NT2/D1 (cell line): ENCODE results near the gene CCNT1.
"Not testable (repeated sequence)": the region's sequence is repeated elsewhere in the genome, so short reads cannot be mapped to it uniquely, and the experiment has no call there.

Experiments used
- DNase-seq: peaks from one replicate; pipeline ENCODE4 v3.0.0-alpha.2; 2011; ENCODE audit warnings: low read depth, low spot score
- H3K27me3 ChIP-seq: 2 replicates; pipeline ENCODE4 v1.6.0; 2011; ENCODE audit warnings: mild to moderate bottlenecking; ENCODE audit not compliant: insufficient read length, insufficient read depth
- H3K36me3 ChIP-seq: 2 replicates; pipeline ENCODE4 v1.6.1; 2011; ENCODE audit warnings: mild to moderate bottlenecking, low read length, mixed read lengths; ENCODE audit not compliant: insufficient read depth, insufficient read length
- H3K4me1 ChIP-seq: 2 replicates; pipeline ENCODE4 v1.5.1; 2011; ENCODE audit not compliant: insufficient read depth, insufficient read length
- H3K4me3 ChIP-seq: 2 replicates; pipeline ENCODE4 v1.5.1; 2011; ENCODE audit warnings: low read depth; ENCODE audit not compliant: insufficient read length
- H3K9ac ChIP-seq: 2 replicates; pipeline ENCODE4 v1.6.0; 2011; ENCODE audit warnings: low read depth; ENCODE audit not compliant: insufficient read length
- H3K9me3 ChIP-seq: 2 replicates; pipeline ENCODE4 v1.5.1; 2011; ENCODE audit warnings: mild to moderate bottlenecking, low read length; ENCODE audit not compliant: insufficient read depth
- SUZ12 ChIP-seq: IDR thresholded peaks from 2 replicates; pipeline ENCODE4 v1.6.1; 2011; ENCODE audit not compliant: insufficient read length, insufficient read depth; ENCODE audit errors: extremely low read depth
- YY1 ChIP-seq: IDR thresholded peaks from 2 replicates; pipeline ENCODE4 v1.6.1; 2011; ENCODE audit not compliant: insufficient read length, insufficient read depth
- ZNF274 ChIP-seq: IDR thresholded peaks from 2 replicates; pipeline ENCODE4 v1.6.1; 2011; ENCODE audit warnings: mild to moderate bottlenecking, low read depth, low read length

CCNT1 gene

GRCh38 chr12:48716168-48716492 lies 377 bp downstream of the CCNT1 start:
- H3K9ac ChIP-seq: peak overlapping the region; percentile 98
- H3K27me3 ChIP-seq: no peaks in the 10 kb centered on the region
- no peaks in the 10 kb centered on the region for H3K4me1 ChIP-seq
- peaks cover 41% of the 10 kb centered on the region for H3K36me3 ChIP-seq
- peaks cover 38% of the 10 kb centered on the region for H3K9me3 ChIP-seq
- H3K4me3 ChIP-seq: peak overlapping the region; percentile 84
- DNase-seq: no peak
- no peak for TF ChIP-seq SUZ12
- no peak for TF ChIP-seq ZNF274
- no peak for TF ChIP-seq YY1

DNA sequence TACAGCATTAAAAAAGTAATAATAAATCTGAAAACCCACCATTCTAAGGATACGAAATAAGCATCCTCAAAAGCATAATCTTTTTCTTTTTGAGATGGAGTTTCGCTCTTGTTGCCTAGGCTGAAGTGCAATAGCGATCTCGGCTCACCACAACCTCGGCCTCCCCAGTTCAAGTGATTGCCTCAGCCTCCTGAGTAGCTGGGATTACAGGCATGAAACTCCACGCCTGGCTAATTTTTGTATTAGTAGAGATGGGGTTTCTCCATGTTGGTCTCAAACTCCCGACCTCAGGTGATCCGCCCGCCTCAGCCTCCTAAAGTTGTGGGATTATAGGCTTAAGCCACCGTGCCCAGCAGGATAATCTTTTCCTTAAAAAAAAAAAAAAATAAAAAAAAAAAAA lies 4.3 kb downstream of the CCNT1 start:
- Histone ChIP-seq H3K9me3 (peaks cover 17% of the 10 kb centered on the region), H3K27me3 (no peaks in the 10 kb centered on the region), H3K36me3 (peaks cover 78% of the 10 kb centered on the region), H3K9ac (no peak overlapping the region), H3K4me1 (no peaks in the 10 kb centered on the region), H3K4me3 (no peak overlapping the region)
- no peak for TF ChIP-seq ZNF274
- TF ChIP-seq SUZ12: no peak
- TF ChIP-seq YY1: no peak
- no peak for DNase-seq

DNA sequence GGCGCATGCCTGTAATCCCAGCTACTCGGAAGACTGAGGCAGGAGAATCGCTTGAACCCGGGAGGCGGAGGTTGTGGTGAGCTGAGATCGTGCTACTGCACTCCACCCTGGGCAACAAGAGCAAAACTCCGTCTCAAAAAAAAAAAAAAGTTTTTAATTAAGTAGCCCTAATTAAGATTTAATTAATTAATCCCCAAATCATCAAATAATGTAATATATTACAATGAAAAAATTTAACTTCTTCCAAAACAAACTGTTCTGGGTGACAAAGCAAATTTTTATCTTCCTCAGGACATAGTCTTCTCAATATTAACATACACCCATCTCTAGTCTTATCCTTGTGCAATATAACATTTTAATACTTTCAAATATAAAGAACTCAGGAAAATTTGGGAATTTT lies 17.7 kb downstream of the CCNT1 start:
- not testable (repeated sequence) for H3K4me1 ChIP-seq, H3K27me3 ChIP-seq, DNase-seq, H3K9me3 ChIP-seq, H3K4me3 ChIP-seq, H3K9ac ChIP-seq
- peaks cover 76% of the 10 kb centered on the region for H3K36me3 ChIP-seq

GRCh38 chr12:48696626-48697025 lies 19.9 kb downstream of the CCNT1 start:
- Histone ChIP-seq H3K4me1 (no peaks in the 10 kb centered on the region), H3K9ac (no peak overlapping the region), H3K27me3 (no peaks in the 10 kb centered on the region), H3K36me3 (peaks cover 77% of the 10 kb centered on the region), H3K9me3 (no peaks in the 10 kb centered on the region), H3K4me3 (no peak overlapping the region)
- TF ChIP-seq YY1 (no peak), ZNF274 (no peak), SUZ12 (no peak)
- no peak for DNase-seq

GRCh38 chr12:48695859-48696258 lies 20.6 kb downstream of the CCNT1 start:
- Histone ChIP-seq H3K4me1 (no peaks in the 10 kb centered on the region), H3K27me3 (no peaks in the 10 kb centered on the region), H3K36me3 (peaks cover 84% of the 10 kb centered on the region), H3K9ac (no peak overlapping the region), H3K9me3 (no peaks in the 10 kb centered on the region), H3K4me3 (no peak overlapping the region)
- TF ChIP-seq YY1: no peak
- no peak for TF ChIP-seq ZNF274
- TF ChIP-seq SUZ12: no peak
- no peak for DNase-seq

DNA sequence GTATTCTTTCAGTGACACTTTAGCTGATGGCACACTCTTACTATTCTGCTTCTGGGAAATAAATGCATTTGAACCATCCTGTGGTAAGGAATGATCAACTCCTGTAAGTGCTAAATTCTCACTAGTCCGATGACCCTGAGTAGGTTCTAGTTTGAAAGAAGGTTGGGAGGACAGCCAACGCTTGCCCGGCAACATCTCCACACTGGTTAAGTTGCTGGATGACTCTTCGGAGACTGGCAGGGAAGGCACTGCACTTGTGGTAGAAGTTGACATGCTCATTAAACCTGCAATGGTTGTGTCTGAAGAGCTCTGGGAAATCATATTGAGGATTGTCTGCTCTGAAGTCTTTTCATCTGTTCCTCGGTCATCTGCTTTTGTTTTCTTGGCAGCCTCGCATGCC lies 22.5 kb downstream of the CCNT1 start:
- TF ChIP-seq ZNF274: no peak
- no peak for TF ChIP-seq SUZ12
- TF ChIP-seq YY1: no peak
- H3K9ac ChIP-seq: no peak overlapping the region
- DNase-seq: no peak
- no peaks in the 10 kb centered on the region for H3K27me3 ChIP-seq
- H3K36me3 ChIP-seq: peaks cover 89% of the 10 kb centered on the region
- H3K4me1 ChIP-seq: no peaks in the 10 kb centered on the region
- no peak overlapping the region for H3K4me3 ChIP-seq
- no peaks in the 10 kb centered on the region for H3K9me3 ChIP-seq

DNA sequence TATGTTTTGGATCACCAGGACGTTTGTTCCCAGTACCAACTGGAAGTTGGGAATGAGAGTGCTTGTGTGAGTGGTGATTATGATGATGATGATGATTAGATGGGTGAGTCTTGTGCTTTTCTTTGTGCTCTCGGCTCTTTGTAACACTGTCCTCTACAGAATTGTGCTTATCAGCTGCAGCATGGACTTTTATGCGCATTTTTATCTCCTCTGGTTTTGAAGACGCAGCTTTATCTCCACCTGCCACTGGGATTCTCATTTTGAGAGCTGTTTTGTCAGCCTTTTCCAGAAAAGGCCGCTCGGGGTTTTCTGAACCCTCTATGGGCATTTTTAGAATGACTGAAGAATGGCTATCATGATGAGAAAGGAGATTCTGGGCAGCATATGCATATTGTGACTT lies 22.9 kb downstream of the CCNT1 start:
- Histone ChIP-seq H3K9ac (no peak overlapping the region), H3K9me3 (no peaks in the 10 kb centered on the region), H3K4me3 (no peak overlapping the region), H3K36me3 (peaks cover 89% of the 10 kb centered on the region), H3K4me1 (no peaks in the 10 kb centered on the region), H3K27me3 (no peaks in the 10 kb centered on the region)
- DNase-seq: no peak
- TF ChIP-seq ZNF274: no peak
- TF ChIP-seq YY1: no peak
- TF ChIP-seq SUZ12: no peak

GRCh38 chr12:48691826-48692487 lies 24.6 kb downstream of the CCNT1 start:
- H3K9me3 ChIP-seq: no peaks in the 10 kb centered on the region
- no peak for TF ChIP-seq SUZ12
- no peak for TF ChIP-seq ZNF274
- TF ChIP-seq YY1: no peak
- H3K36me3 ChIP-seq: peaks cover 90% of the 10 kb centered on the region
- H3K4me1 ChIP-seq: no peaks in the 10 kb centered on the region
- H3K9ac ChIP-seq: no peak overlapping the region
- no peak for DNase-seq
- H3K4me3 ChIP-seq: no peak overlapping the region
- no peaks in the 10 kb centered on the region for H3K27me3 ChIP-seq
